ENCODE results near the gene TMEM184A.

The TMEM184A gene

DNA sequence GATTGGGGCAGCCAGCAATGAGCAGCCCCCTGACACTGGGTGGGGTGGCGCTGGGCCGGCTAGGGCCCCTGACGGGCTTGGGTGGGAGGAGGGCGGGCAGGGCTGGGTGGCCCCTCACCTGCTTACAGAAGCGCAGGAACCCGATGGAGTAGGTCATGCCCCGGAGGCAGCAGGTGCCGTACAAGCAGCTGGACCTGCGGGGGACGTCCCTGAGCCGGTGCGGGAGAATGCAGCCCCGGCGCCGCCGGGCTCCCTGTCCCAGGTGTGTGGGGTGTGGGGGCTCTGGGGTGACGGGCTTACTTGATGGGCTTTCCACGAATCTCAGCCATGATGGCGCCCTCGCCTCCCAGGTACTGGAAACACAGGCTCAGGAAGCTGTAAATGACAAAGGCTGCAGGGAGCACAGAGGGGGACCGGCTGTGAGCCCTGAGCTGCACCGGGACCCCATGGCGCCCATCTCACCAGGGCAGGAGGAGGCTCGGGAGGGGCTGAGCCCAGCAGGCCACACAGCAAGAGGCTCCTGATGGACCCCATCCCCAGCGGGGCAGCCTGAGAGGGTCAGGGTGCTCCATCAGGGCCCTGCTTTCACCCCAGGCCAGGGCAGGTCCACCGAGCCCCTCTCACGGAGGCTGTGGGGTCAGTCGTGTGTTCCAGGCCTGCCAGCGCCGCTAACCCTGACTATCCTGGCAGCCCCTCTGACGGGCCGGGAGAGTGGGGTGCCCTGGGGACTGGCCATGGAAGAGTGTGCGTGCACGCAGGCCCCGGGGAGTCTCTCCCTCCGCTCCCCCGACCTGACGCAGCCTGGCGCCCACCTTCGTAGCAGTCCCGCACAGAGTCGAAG, 5.8 kb downstream of the TMEM184A start:
- no peak for DNase-seq (ENCODE audit: low spot score)

DNA sequence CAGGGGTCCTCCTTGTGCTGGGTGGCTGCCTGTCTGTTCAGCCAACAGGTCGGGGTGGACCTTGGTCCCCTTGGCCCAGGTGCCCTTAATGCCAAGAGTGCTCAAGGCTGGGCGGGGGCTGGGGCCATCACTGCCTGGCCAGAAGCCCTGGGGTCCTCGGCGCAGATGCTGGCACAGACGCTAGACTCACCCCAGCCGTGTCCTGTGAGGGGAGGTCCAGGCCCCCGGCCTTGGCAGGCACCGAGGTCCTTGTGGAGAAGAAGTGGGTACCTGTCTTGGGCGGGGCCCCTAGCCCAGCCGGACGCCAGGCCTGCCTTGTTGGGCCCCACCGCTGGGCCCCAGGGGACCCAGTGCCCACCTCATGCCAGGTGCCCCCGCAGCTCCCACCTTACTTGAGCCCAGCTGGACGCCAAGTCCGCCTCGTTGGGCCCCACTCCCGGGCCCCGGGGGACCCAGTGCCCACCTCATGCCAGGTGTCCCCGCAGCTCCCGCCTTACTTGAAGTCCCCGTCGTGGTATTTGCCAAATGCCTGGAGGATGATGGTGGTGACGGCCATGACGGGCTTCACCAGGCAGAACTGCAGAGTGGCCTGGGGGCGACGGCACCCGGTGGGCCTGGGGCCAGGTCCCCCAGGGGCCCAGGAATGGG, 6.5 kb downstream of the TMEM184A start:
- no peak for DNase-seq (ENCODE audit: low spot score)

DNA sequence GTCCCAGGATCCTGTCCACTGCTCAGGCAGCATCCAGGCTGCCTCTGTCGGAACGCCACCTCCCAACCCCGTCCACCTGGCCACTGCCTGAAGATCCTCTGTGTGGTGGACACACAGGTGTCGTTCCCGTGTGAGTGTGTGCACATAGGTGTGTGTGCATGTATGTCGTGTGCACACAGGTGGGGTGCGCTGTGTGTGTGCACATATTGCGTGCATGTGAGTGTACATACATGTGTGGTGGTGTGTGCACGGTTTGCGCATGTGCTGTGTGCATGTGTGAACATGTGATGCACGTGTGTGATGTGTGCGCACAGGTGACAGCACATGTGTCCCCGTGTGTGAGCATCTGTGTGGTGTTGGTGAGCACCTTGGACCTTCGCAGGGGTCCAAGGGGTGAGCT, 7.1 kb downstream of the TMEM184A start:
- DNase-seq (ENCODE audit: low spot score) = no peak

DNA sequence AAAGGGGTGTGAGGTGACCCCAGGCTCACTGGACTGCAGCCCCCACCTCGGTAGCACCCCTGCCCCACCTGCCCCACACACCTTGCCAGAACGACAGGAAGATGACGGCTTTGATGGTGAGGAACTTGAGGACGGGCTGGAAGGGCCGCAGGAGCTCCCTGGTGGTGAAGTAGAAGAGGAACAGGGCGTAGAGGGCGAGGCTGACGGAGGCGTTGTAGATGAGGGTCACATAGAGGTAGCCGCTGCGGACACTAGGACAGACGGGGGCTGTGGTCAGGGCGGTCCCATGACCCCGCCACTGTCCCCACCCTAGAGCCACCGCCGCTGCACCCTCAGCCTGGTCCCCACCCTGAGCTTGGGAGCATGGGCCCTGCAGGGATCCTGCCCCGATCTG, 7.6 kb downstream of the TMEM184A start:
- DNase-seq (ENCODE audit: low spot score) = no peak

DNA sequence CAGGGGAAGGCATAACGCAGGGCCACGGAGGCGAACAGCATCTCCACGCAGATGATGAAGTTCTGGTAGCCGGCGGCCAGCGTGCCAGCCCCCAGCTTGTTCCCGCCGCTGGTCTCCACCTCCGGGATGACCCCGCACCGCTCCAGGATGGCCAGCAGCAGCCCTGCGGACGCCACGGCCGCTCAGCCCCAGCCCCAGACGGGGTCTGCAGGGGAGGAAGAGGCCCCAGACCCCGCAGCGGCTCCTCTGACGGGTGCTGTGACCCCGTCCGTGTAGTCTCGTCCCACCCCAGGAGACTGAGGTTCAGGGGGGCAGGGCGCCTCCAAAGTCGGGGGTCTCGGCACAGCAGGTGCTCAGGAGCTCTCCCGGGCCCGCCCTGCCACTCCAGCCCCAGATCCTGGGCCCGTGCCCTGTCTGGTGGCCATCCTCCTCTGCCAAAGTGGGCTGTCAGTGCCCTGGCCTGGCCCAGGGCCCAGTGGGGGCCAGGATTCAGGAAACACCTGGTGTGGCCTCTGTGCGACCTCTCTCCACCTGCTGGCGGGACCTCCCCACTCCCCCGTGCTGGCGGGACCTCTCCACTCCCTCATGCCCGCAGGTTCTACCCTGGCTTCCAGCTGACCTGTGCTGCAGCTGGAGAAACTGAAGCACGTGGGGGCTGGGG, 8.1 kb downstream of the TMEM184A start:
- no peak for DNase-seq (ENCODE audit: low spot score)

- DNase-seq (ENCODE audit: low spot score) = no peak
Measured at GRCh38 chr7:1546909-1547776, 8.9 kb downstream of the TMEM184A start.

- no peak for DNase-seq (ENCODE audit: low spot score)
Measured at GRCh38 chr7:1546274-1546908, 9.6 kb downstream of the TMEM184A start.

DNA sequence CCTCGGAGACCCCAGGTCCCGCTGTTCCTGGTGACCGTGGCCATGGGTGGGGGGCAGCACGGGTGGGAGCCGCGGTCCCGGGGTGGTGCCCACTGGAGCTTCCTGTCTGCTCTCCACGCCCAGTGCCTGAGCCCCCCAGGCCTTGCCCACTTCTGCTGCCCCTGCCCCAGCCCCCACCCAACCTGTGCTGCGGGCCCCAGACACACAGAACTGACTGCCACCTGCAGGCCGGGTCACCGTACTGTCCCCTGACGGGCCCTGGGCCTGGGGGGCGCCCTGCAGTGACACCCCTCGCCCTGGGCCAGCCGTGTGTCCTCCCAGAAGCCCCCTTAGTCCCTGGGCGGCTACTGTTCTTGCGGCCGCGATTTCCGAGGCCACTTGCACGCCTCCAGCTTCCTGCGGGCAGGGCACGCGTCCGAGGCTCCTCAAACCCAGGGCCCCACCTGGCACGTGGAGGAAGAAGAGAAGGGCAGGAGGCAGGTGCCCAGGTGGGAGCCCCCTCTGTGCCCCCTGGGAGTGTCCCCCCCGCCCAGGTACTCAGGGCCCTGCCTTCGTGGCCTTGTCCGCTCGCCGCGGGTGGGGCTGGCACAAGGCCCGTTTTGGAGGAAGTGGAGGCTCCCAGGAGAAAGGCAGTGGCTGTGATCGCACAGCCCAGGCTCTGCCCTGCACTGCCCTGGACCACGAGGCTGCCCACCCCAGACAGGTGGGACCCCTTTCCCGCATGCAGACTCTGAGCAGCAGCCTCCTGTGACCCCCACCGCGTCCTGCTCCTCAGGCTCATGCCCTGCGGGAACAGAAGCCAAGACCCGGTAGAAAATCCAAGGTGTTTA, 10.4 kb downstream of the TMEM184A start:
- no peak for DNase-seq (ENCODE audit: low spot score)

DNA sequence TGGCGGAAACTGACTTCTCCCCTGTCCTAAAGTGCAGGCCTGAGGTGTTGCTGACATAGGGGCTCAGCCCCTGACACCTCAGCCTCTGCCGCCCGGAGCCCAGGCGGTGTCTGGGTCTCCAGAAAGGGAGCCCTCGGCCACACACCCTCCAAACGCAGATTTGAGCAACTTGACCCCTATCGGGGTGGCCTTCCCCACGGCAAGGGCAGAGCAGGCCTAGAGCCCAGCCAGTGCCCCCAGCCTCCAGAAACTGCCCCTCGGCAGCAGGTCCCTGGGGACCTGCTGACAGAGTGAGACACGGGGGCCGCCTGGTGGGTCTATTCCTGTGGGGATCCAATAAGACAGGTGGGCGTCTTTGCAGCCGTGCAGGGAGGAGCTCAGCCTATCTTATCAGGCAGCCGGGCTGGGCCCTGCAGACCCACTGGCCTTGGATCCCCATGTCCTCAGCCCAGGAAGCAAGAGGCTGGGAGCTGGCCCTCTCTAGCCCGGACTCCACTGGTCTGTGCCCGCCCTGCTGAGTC, 11.0 kb downstream of the TMEM184A start:
- DNase-seq (ENCODE audit: low spot score) = no peak

DNA sequence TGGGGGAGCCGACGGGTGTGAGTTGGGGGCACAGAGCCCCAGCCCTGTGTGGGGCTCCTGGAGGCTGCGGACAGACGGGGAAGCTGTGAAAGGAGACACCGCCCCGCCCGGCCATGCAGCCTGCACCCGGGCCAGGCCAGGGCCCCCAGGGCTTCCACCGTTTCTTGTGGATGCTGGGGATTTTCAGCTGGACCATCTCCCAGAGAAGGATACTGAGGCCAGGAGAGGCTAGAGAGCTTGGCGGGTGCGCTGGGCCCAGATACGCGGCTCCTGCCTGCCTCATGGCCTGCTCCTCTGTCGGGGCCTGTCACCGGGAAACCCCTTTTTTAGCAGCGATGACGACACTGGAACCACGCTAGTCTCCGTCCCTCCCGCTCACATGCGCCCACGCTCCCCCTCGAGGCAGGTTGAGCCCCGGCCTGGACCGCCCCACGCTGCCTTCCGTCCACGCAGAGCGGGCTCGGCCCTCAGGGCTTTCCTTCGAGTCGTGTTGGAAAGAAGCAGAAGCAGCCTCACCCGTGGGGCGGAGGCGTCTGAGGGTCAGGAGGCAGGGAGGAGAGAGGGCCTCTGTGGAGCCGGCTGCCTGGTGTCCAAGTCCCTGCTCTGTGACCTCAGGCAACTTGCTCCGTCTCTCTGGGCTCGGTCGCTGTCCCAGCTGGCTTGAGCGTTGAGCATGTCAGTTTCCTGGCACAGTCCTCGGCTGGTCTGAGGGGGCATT, 11.7 kb downstream of the TMEM184A start:
- no peak for DNase-seq (ENCODE audit: low spot score)

GRCh38 chr7:1543826-1544177, 12.2 kb downstream of the TMEM184A start:
- DNase-seq (ENCODE audit: low spot score) = no peak

DNA sequence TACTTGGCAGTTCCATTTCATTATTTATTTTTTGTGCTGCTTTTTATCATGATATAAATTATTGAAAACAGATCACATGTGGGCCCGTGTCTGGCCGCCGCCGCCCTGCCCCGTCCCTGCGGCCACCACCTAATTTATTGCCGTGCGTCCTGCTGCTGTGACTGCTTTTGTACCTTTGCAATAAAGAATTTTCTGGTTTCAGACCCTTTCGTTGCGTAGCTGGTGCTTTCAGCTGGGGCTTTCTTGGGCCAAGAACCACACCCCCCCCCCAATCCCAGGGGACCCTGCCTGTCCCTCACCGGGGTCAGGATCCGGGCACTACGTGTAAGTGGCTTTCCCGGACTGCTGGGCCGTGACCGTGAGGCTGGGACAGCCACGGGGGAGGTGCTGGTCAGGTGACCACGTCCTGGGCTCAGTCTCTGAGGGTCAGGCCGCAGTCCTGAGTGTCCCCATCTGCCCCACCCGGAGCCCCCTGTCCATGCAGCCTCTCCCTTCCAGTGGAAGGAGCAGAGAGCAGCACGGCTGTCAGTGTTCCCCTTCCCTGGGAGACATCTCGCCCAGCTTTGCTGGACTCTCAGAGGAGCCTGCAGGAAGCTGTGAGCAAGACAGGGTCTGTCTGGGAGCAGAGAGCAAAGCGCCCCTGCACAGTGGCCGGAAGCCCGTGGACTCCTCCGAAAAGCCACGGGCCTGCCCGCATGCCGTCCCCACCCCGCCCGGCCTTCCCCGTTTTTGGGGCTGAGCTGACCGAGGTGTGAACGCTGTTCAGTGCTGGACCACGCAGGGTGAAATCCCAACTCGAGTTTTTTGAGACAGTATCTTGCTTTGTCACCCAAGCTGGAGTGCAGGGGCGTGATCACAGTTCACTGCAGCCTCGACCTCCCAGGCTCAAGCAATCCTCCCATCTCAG, 12.9 kb downstream of the TMEM184A start:
- DNase-seq (ENCODE audit: low spot score) = no peak

GRCh38 chr7:1542329-1542728, 13.7 kb downstream of the TMEM184A start:
- DNase-seq (ENCODE audit: low spot score) = no peak

DNA sequence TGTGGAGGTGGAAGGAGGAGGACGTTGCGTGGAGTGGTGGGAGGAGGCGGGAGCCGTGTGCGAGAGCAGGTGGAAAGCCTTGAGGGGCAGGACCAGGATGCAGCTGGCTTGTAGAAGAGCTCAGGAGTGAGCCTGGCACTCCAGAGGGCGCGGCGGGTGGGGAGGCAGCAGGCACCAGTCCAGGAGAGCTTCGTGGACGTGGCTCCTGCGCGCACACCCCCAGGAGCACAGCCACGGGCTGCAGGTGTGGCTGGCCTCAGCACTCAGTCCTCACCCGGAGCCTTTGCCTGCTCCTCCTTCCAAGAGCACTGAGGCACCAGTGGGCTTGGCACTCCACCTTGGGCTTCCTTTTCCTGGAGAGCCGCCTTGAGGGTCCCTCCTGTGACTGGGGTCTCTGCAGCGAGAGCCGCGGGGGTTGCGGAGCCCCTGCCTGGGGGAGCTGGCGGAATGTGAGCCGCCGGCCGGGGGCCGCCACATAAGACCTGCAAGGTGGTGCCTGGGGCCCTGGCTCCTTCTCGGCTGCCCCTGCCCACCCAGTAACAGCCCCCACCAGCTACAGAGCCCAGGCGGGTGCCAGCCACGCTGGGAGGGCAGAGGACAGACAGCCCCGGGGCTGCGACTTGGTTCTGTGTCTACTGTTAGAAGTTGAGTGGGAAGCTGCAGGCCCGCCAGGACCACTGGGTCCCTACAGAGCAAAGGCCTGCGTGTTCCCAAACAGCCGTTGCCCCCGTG, 14.4 kb downstream of the TMEM184A start:
- DNase-seq (ENCODE audit: low spot score) = no peak

DNA sequence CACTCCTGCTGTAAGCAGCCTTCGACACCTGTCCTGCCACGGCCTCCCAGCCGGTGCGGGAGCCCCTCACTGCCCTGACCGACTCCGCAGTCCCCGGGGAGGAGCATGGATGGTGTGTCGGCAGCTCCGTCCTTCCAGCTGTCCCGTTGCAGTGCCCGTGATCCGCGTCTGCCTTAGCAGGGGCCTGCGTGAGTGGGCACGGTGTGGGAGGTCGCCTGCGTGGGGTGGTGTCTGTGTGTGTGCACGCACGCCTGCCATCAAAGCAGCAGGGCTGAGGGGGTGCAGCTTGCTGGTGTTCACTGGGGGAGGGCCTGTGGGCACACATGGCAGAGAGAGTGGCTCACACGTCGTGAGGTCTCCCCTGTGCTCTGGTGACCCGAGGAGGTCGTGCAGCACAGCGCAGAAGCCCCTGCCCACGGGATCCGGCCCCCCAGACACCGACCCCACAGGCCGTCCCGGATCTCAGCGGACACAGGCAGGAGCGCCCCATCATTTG, 15.2 kb downstream of the TMEM184A start:
- DNase-seq (ENCODE audit: low spot score) = no peak

DNA sequence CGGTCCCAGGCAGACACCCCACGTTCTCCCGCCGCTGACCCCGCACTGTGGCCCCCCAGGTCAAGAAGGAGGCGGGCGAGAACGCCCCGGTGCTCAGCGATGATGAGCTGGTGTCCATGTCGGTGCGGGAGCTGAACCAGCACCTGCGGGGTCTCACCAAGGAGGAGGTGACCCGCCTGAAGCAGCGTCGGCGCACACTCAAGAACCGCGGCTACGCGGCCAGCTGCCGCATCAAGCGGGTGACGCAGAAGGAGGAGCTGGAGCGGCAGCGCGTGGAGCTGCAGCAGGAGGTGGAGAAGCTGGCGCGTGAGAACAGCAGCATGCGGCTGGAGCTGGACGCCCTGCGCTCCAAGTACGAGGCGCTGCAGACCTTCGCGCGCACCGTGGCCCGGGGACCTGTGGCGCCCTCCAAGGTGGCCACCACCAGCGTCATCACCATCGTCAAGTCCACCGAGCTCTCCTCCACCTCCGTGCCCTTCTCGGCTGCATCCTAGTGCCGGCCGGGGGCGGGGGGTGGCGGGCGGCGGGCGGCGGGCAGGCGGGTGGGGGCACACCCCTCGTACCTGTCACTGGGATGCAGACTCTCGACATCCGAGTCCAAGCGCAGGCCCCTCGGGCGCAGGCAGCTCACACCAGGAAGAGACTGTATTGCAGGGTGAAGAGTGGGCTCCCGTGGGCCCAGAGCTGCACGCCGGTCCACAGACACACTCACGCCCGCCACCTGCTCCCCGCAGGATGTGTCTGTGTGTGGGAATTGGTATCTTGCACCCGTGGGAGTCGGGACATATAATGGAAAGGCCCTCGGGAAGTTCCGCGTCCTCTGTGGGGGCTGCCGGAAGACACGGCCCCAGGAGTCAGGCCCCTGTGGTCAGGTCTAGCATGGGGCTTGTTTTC, 15.9 kb downstream of the TMEM184A start:
- no peak for DNase-seq (ENCODE audit: low spot score)

Measured in hepatic stellate cell (primary cell).